IMR-90 (cell line): ENCODE results near the gene IGFBPL1. TPM values are rescaled to one million over a fixed set of nuclear protein-coding genes. Genes with fewer than 3 reads are reported as not detected.

Experiments
- ATAC-seq: fragments of 200-7000 bp; cut with Tn5 transposase; 2 replicates; pipeline ENCODE4 v1.9.1; 2020; ENCODE audit warnings: low read depth, mild to moderate bottlenecking, moderate library complexity
- BruUV-seq: library from RNA; stranded (reverse); fragments of 400-500 nt; replicated peaks from 2 replicates; lab custom pipeline; 2021; lab: Mats Ljungman, UMichigan
- CTCF ChIA-PET: fragments of 300-600 bp; formaldehyde crosslinking; extraction: SDS; loops from one replicate; lab custom pipeline; 2021; ENCODE audit warnings: antibody characterized with exemption; lab: Yijun Ruan, JAX
- POLR2A ChIA-PET: fragments of 300-600 bp; sonication (Branson Sonifier 250); formaldehyde crosslinking; loops from one replicate; lab custom pipeline; 2022; ENCODE audit warnings: antibody characterized with exemption; ENCODE audit not compliant: unreplicated experiment; lab: Charles Lee
- DNase-seq: peaks from one replicate; pipeline ENCODE4 v3.0.0; 2013
- H2AFZ ChIP-seq: replicated peaks from 2 replicates; pipeline ENCODE3; 2013; ENCODE audit warnings: low read length, mild to moderate bottlenecking; ENCODE audit not compliant: poor library complexity
- H2AK5ac ChIP-seq: 2 replicates; pipeline ENCODE4 v1.6.1; 2013; ENCODE audit warnings: low read depth, low read length, inconsistent platforms
- H2AK9ac ChIP-seq: replicated peaks from 2 replicates; pipeline ENCODE3; 2013; ENCODE audit warnings: mild to moderate bottlenecking, low read depth, low read length, moderate library complexity; ENCODE audit not compliant: poor library complexity
- H2BK120ac ChIP-seq: 2 replicates; pipeline ENCODE4 v1.6.1; 2013; ENCODE audit warnings: low read depth, low read length, inconsistent platforms
- H2BK15ac ChIP-seq: 3 replicates; pipeline ENCODE4 v1.6.1; 2013; ENCODE audit warnings: low read depth, low read length, inconsistent platforms
- H2BK20ac ChIP-seq: 2 replicates; pipeline ENCODE4 v1.6.1; 2013; ENCODE audit warnings: low read depth, mild to moderate bottlenecking, inconsistent platforms, low read length, moderate library complexity
- H2BK5ac ChIP-seq: 2 replicates; pipeline ENCODE4 v1.6.1; 2013; ENCODE audit warnings: mild to moderate bottlenecking, low read depth, low read length, inconsistent platforms; ENCODE audit not compliant: poor library complexity, severe bottlenecking
- H3K14ac ChIP-seq: replicated peaks from 2 replicates; pipeline ENCODE4 v1.6.1; 2013; ENCODE audit warnings: low read depth, low read length, inconsistent platforms
- H3K18ac ChIP-seq: 2 replicates; pipeline ENCODE4 v1.6.1; 2013; ENCODE audit warnings: low read depth, low read length, control low read depth
- H3K23ac ChIP-seq: 2 replicates; pipeline ENCODE4 v1.6.1; 2013; ENCODE audit warnings: low read depth, low read length, inconsistent platforms
- H3K27ac ChIP-seq: 2 replicates; pipeline ENCODE4 v1.5.1; 2013; ENCODE audit warnings: mild to moderate bottlenecking, control low read depth, low read length; ENCODE audit not compliant: insufficient read depth
- H3K27me3 ChIP-seq: 2 replicates; pipeline ENCODE4 v1.6.1; 2013; ENCODE audit warnings: low read length; ENCODE audit not compliant: control insufficient read depth, insufficient read depth
- H3K36me3 ChIP-seq: 2 replicates; pipeline ENCODE4 v1.6.1; 2013; ENCODE audit warnings: low read length, mixed read lengths; ENCODE audit not compliant: control insufficient read depth, insufficient read depth
- H3K4ac ChIP-seq: 2 replicates; pipeline ENCODE4 v1.6.1; 2013; ENCODE audit warnings: low read depth, low read length, inconsistent platforms
- H3K4me1 ChIP-seq: 2 replicates; pipeline ENCODE4 v1.6.1; 2013; ENCODE audit warnings: low read length, mixed read lengths; ENCODE audit not compliant: control insufficient read depth, insufficient read depth
- H3K4me2 ChIP-seq: 2 replicates; pipeline ENCODE4 v1.6.1; 2013; ENCODE audit warnings: low read depth, mild to moderate bottlenecking, control low read depth, low read length, moderate library complexity
- H3K4me3 ChIP-seq: 2 replicates; pipeline ENCODE4 v1.5.1; 2013; ENCODE audit warnings: low read depth, mild to moderate bottlenecking, control low read depth, low read length, moderate library complexity; ENCODE audit not compliant: insufficient read depth
- H3K56ac ChIP-seq: 2 replicates; pipeline ENCODE4 v1.6.1; 2013; ENCODE audit warnings: low read length, inconsistent platforms; ENCODE audit not compliant: insufficient read depth; ENCODE audit errors: extremely low read depth
- H3K79me1 ChIP-seq, 2 experiments: 2 replicates each; pipeline ENCODE4 v1.6.1; 2013; ENCODE audit warnings: low read length in 2 of 2, inconsistent platforms in 1 of 2, low read depth in 1 of 2
- H3K9ac ChIP-seq: 2 replicates; pipeline ENCODE4 v1.6.1; 2013; ENCODE audit warnings: low read depth, low read length, control low read depth
- H3K9me1 ChIP-seq: 2 replicates; pipeline ENCODE4 v1.6.1; 2013; ENCODE audit warnings: low read length, inconsistent platforms; ENCODE audit not compliant: insufficient read depth
- H3K9me3 ChIP-seq: 2 replicates; pipeline ENCODE4 v1.6.1; 2013; ENCODE audit warnings: low read length; ENCODE audit not compliant: control insufficient read depth, insufficient read depth
- H4K20me1 ChIP-seq: 2 replicates; pipeline ENCODE4 v1.6.1; 2013; ENCODE audit warnings: low read length, inconsistent platforms; ENCODE audit not compliant: insufficient read depth
- H4K5ac ChIP-seq: 2 replicates; pipeline ENCODE4 v1.6.1; 2013; ENCODE audit warnings: mild to moderate bottlenecking, low read depth, low read length, control low read depth
- H4K8ac ChIP-seq, 2 experiments: 2 replicates each; pipeline ENCODE4 v1.6.1; 2013; ENCODE audit warnings: low read depth in 2 of 2, low read length in 2 of 2, control low read depth in 1 of 2, inconsistent platforms in 1 of 2
- H4K91ac ChIP-seq: 2 replicates; pipeline ENCODE4 v1.6.1; 2013; ENCODE audit warnings: low read depth, low read length, inconsistent platforms; ENCODE audit not compliant: insufficient read depth
- BHLHE40 ChIP-seq: fragments of 150-350 bp; IDR thresholded peaks from 2 replicates; pipeline ENCODE4 v1.6.1; 2016; ENCODE audit warnings: mild to moderate bottlenecking, low read depth, low read length
- CEBPB ChIP-seq: IDR thresholded peaks from 2 replicates; pipeline ENCODE4 v1.6.1; 2012; ENCODE audit warnings: low read depth, low read length, improper control_type of control experiment
- CHD1 ChIP-seq: IDR thresholded peaks from 2 replicates; pipeline ENCODE4 v1.6.1; 2012; ENCODE audit warnings: low read depth, low read length, improper control_type of control experiment
- CTCF ChIP-seq: conservative IDR thresholded peaks from 2 replicates; pipeline ENCODE4 v1.5.1; 2012; ENCODE audit warnings: mild to moderate bottlenecking, low read depth, low read length, improper control_type of control experiment
- ELK1 ChIP-seq: fragments of 150-350 bp; IDR thresholded peaks from 2 replicates; pipeline ENCODE4 v1.6.1; 2016; ENCODE audit warnings: low read depth, mild to moderate bottlenecking, low read length, moderate library complexity, borderline replicate concordance
- FOS ChIP-seq: fragments of 150-350 bp; IDR thresholded peaks from 2 replicates; pipeline ENCODE4 v1.6.1; 2016; ENCODE audit warnings: low read depth, low read length
- MAFK ChIP-seq: IDR thresholded peaks from 2 replicates; pipeline ENCODE4 v1.6.1; 2012; ENCODE audit warnings: low read depth, low read length, improper control_type of control experiment
- MAZ ChIP-seq: IDR thresholded peaks from 2 replicates; pipeline ENCODE4 v1.6.1; 2012; ENCODE audit warnings: low read depth, mild to moderate bottlenecking, low read length, improper control_type of control experiment, moderate library complexity, borderline replicate concordance
- MXI1 ChIP-seq: IDR thresholded peaks from 2 replicates; pipeline ENCODE4 v1.6.1; 2012; ENCODE audit warnings: low read depth, mild to moderate bottlenecking, low read length, moderate library complexity, borderline replicate concordance
- NFE2L2 ChIP-seq: fragments of 150-350 bp; IDR thresholded peaks from 2 replicates; pipeline ENCODE4 v1.6.1; 2016; ENCODE audit warnings: low read depth, mild to moderate bottlenecking, low read length
- POLR2A ChIP-seq: IDR thresholded peaks from 2 replicates; pipeline ENCODE4 v1.6.1; 2012; ENCODE audit warnings: mild to moderate bottlenecking, low read depth, low read length
- RAD21 ChIP-seq: IDR thresholded peaks from 2 replicates; pipeline ENCODE4 v1.6.1; 2012; ENCODE audit warnings: low read length, improper control_type of control experiment
- RCOR1 ChIP-seq: IDR thresholded peaks from 2 replicates; pipeline ENCODE4 v1.6.1; 2012; ENCODE audit warnings: mild to moderate bottlenecking, low read length, improper control_type of control experiment; ENCODE audit not compliant: insufficient replicate concordance
- RFX5 ChIP-seq: IDR thresholded peaks from 2 replicates; pipeline ENCODE4 v1.8.0; 2012; ENCODE audit warnings: low read depth, mild to moderate bottlenecking, low read length, moderate library complexity
- SMC3 ChIP-seq: fragments of 150-350 bp; IDR thresholded peaks from 2 replicates; pipeline ENCODE4 v1.6.1; 2016; ENCODE audit warnings: low read depth, mild to moderate bottlenecking, antibody characterized with exemption, low read length, moderate library complexity
- USF2 ChIP-seq: fragments of 150-350 bp; IDR thresholded peaks from 2 replicates; pipeline ENCODE4 v1.6.1; 2017; ENCODE audit warnings: mild to moderate bottlenecking, antibody characterized with exemption, low read length, low read depth
- WGBS, 2 experiments: methylation state at CpG; one replicate each; pipeline versions ENCODE4 v1.1.5 to v1.1.7; 2013; ENCODE audit warnings: missing lambda C conversion rate in 2 of 2; ENCODE audit not compliant: insufficient read length in 1 of 2; ENCODE audit errors: extremely low coverage in 2 of 2; 5-methylcytosine and 5-hydroxymethylcytosine counted together
- dilution Hi-C: fragments of 300-500 bp; cut with HindIII; formaldehyde crosslinking; loops from one replicate; pipeline ENCODE4 v1.14.3; 2018; ENCODE audit warnings: low sequenced_read_pairs; ENCODE audit not compliant: unreplicated experiment
- in situ Hi-C: fragments of 300-500 bp; cut with MboI; formaldehyde crosslinking; loops from 3 replicates; pipeline ENCODE4 v1.14.3; 2019; ENCODE audit warnings: low sequenced_read_pairs, inconsistent platforms, mixed read lengths
- intact Hi-C: fragments of 100-400 bp; cut with micrococcal nuclease; formaldehyde crosslinking; loops from 2 replicates; pipeline ENCODE4 v1.10.0; 2022
- polyA plus RNA-seq, 3 experiments: library from polyadenylated mRNA; depleted of rRNA; stranded (reverse); fragments of >200 nt; gene quantifications; 2 replicates each; pipeline ENCODE4 v1.2.3, GENCODE V29; 2012; ENCODE audit warnings: low replicate concordance in 1 of 3
- total RNA-seq: library from RNA; depleted of rRNA; stranded (reverse); fragments of >200 nt; gene quantifications from 2 replicates; pipeline ENCODE4 v1.2.3, GENCODE V29; 2012

IGFBPL1 gene
- total and polyA plus RNA-seq, 2 of the 4 experiments (the other 2 are of a cell fraction) = not detected

DNA sequence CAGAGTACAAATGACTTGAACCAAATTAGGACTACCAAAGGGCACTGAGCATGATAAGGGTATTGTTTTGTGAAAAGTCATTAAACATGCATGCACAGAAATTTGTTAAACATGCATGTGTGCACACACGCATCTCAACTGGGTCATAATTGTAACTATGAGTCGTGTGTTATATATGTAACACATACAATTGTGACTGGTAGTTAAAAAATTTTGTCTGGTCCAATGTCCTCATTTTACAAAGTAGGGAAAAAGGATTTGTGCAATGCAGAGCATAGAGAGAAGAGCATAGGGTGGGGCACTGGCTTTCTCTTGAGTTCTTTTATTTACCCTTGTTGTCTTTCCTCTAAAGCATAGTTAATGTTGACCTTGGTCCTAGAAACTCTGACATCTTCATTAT is 19.3 kb upstream of the IGFBPL1 start:
- dilution Hi-C loops = no loop called here
- CTCF ChIA-PET = no interaction called here
- H3K14ac ChIP-seq = no peak overlapping the region

More for the DNA sequence above, 19.3 kb upstream of the IGFBPL1 start:
- Histone ChIP-seq H3K56ac (no peak overlapping the region), H2BK15ac (no peak overlapping the region), H4K20me1 (no peaks in the 10 kb centered on the region), H3K4me2 (no peak overlapping the region), H2AK5ac (no peak overlapping the region), H3K9me1 (0 out of 2 replicates have a peak, but pooled peaks cover 8% of the 10 kb centered on the region), H3K27me3 (no peaks in the 10 kb centered on the region; the same call in 1 of the 2 replicates), H4K8ac (no peak overlapping the region), H2BK5ac (peak overlapping the region; percentile 10), H2AK9ac (no peak overlapping the region), H2BK120ac (no peak overlapping the region), H4K5ac (no peak overlapping the region), H2AFZ (no peak overlapping the region), H3K9me3 (no peaks in the 10 kb centered on the region), H3K9ac (no peak overlapping the region), H3K79me1 (no peaks in the 10 kb centered on the region), H4K91ac (no peak overlapping the region), H2BK20ac (no peak overlapping the region), H3K4me1 (peaks cover 2% of the 10 kb centered on the region; the same call in 1 of the 2 replicates), H3K27ac (no peak overlapping the region), H3K4me3 (no peak overlapping the region), H3K4ac (no peak overlapping the region), H3K23ac (no peak overlapping the region), H3K36me3 (no peaks in the 10 kb centered on the region), H3K18ac (no peak overlapping the region)
- BruUV-seq = no TSS peak
- intact Hi-C loops (no loop called here), in situ Hi-C loops (no loop called here)
- TF ChIP-seq USF2 (no peak), RCOR1 (no peak), CEBPB (no peak), CHD1 (no peak), RFX5 (no peak), MXI1 (no peak), BHLHE40 (no peak), MAZ (no peak), FOS (no peak), ELK1 (no peak), RAD21 (no peak), SMC3 (no peak), MAFK (no peak), CTCF (no peak), POLR2A (no peak), NFE2L2 (no peak)
- POLR2A ChIA-PET = no interaction called here
- ATAC-seq (peak; percentile 32), DNase-seq (no peak)
- no CpG with 5 or more reads among the region's 2 CpGs for WGBS, 2 experiments
